Measurements from ENCODE around the gene ONECUT2.
"Not testable (repeated sequence)": the region's sequence is repeated elsewhere in the genome, so short reads cannot be mapped to it uniquely, and the experiment has no call there.

Gene ONECUT2

GRCh38 chr18:57519668-57520424 lies 84.7 kb downstream of the ONECUT2 start:
- no peaks in the 10 kb centered on the region for H3K9me2 ChIP-seq (replicated peaks; ENCODE audit: insufficient read depth, low read length)
- TF ChIP-seq EZH2phosphoT487 (conservative IDR thresholded peaks at IDR 0.05; ENCODE audit: low read length), result no peak
- TF ChIP-seq, protein P1, sequence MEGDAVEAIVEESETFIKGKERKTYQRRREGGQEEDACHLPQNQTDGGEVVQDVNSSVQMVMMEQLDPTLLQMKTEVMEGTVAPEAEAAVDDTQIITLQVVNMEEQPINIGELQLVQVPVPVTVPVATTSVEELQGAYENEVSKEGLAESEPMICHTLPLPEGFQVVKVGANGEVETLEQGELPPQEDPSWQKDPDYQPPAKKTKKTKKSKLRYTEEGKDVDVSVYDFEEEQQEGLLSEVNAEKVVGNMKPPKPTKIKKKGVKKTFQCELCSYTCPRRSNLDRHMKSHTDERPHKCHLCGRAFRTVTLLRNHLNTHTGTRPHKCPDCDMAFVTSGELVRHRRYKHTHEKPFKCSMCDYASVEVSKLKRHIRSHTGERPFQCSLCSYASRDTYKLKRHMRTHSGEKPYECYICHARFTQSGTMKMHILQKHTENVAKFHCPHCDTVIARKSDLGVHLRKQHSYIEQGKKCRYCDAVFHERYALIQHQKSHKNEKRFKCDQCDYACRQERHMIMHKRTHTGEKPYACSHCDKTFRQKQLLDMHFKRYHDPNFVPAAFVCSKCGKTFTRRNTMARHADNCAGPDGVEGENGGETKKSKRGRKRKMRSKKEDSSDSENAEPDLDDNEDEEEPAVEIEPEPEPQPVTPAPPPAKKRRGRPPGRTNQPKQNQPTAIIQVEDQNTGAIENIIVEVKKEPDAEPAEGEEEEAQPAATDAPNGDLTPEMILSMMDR (IDR thresholded peaks at IDR 0.05; ENCODE audit: insufficient read depth, low read length, poor library complexity, severe bottlenecking), result no peak
- H4K20me1 ChIP-seq (ENCODE audit: low read depth, low read length), result no peaks in the 10 kb centered on the region
- no peaks in the 10 kb centered on the region for H3K79me2 ChIP-seq (ENCODE audit: insufficient read depth, low read length)
- no peaks in the 10 kb centered on the region for H3K9me3 ChIP-seq (ENCODE audit: insufficient read depth, low read length)
- H3K4me2 ChIP-seq (ENCODE audit: low read depth, low read length, poor library complexity, severe bottlenecking), result no peak overlapping the region
- no peaks in the 10 kb centered on the region for H3K27me3 ChIP-seq (ENCODE audit: low read length)
- no peaks in the 10 kb centered on the region for H3F3A ChIP-seq (ENCODE audit: insufficient read depth)
- no peaks in the 10 kb centered on the region for H3K36me3 ChIP-seq (ENCODE audit: low read length)
- H3K27ac ChIP-seq (ENCODE audit: low read depth, low read length), result no peak overlapping the region
- H2AFZ ChIP-seq (ENCODE audit: low read depth, low read length, severe bottlenecking), result no peak overlapping the region
- H3K4me3 ChIP-seq (ENCODE audit: insufficient read depth, low read length, poor library complexity, severe bottlenecking), result no peak overlapping the region
- no peak overlapping the region for H3K9ac ChIP-seq (ENCODE audit: low read length)

GRCh38 chr18:57522348-57522747 lies 87.2 kb downstream of the ONECUT2 start:
- not testable (repeated sequence) for H4K20me1 ChIP-seq (ENCODE audit: low read depth, low read length); H3K36me3 ChIP-seq (ENCODE audit: low read length); H3K4me3 ChIP-seq (ENCODE audit: insufficient read depth, low read length, poor library complexity, severe bottlenecking); H3K79me2 ChIP-seq (ENCODE audit: insufficient read depth, low read length); H3K4me2 ChIP-seq (ENCODE audit: low read depth, low read length, poor library complexity, severe bottlenecking); H3K9me2 ChIP-seq (replicated peaks; ENCODE audit: insufficient read depth, low read length); H3K9me3 ChIP-seq (ENCODE audit: insufficient read depth, low read length); H3K9ac ChIP-seq (ENCODE audit: low read length); H3F3A ChIP-seq (ENCODE audit: insufficient read depth); H2AFZ ChIP-seq (ENCODE audit: low read depth, low read length, severe bottlenecking); H3K27me3 ChIP-seq (ENCODE audit: low read length); H3K27ac ChIP-seq (ENCODE audit: low read depth, low read length)

- Histone ChIP-seq H3K9me3 (ENCODE audit: insufficient read depth, low read length) (no peaks in the 10 kb centered on the region), H2AFZ (ENCODE audit: low read depth, low read length, severe bottlenecking) (no peak overlapping the region), H4K20me1 (ENCODE audit: low read depth, low read length) (no peaks in the 10 kb centered on the region), H3K27me3 (ENCODE audit: low read length) (no peaks in the 10 kb centered on the region), H3K4me2 (ENCODE audit: low read depth, low read length, poor library complexity, severe bottlenecking) (no peak overlapping the region), H3K4me3 (ENCODE audit: insufficient read depth, low read length, poor library complexity, severe bottlenecking) (no peak overlapping the region), H3F3A (ENCODE audit: insufficient read depth) (no peaks in the 10 kb centered on the region), H3K79me2 (ENCODE audit: insufficient read depth, low read length) (no peaks in the 10 kb centered on the region), H3K9me2 (replicated peaks; ENCODE audit: insufficient read depth, low read length) (no peaks in the 10 kb centered on the region), H3K27ac (ENCODE audit: low read depth, low read length) (no peak overlapping the region), H3K9ac (ENCODE audit: low read length) (no peak overlapping the region), H3K36me3 (ENCODE audit: low read length) (no peaks in the 10 kb centered on the region)
- TF ChIP-seq, protein P1 (IDR thresholded peaks at IDR 0.05; ENCODE audit: insufficient read depth, low read length, poor library complexity, severe bottlenecking), result no peak
- TF ChIP-seq EZH2phosphoT487 (conservative IDR thresholded peaks at IDR 0.05; ENCODE audit: low read length), result no peak
Measured at GRCh38 chr18:57523171-57523956, 88.2 kb downstream of the ONECUT2 start.

All from SU-DHL-6 (cell line).